AG09309 (cell line): Measurements from ENCODE around the gene LAMA2.

Experiments
- DNase-seq: peaks from one replicate; pipeline ENCODE4 v3.0.0-alpha.2; 2010; ENCODE audit warnings: low read depth
- H3K4me3 ChIP-seq: 2 replicates; pipeline ENCODE4 v1.5.1; 2011; ENCODE audit warnings: mild to moderate bottlenecking, low read depth, low read length, moderate library complexity; ENCODE audit not compliant: control insufficient read depth
- TF ChIP-seq, protein P1 (sequence below): IDR thresholded peaks from 2 replicates; pipeline ENCODE4 v1.5.1; 2011; ENCODE audit warnings: mild to moderate bottlenecking, low read depth, low read length, inconsistent platforms; ENCODE audit not compliant: insufficient read depth, control insufficient read depth; ENCODE audit errors: missing control alignments

Gene LAMA2

DNA sequence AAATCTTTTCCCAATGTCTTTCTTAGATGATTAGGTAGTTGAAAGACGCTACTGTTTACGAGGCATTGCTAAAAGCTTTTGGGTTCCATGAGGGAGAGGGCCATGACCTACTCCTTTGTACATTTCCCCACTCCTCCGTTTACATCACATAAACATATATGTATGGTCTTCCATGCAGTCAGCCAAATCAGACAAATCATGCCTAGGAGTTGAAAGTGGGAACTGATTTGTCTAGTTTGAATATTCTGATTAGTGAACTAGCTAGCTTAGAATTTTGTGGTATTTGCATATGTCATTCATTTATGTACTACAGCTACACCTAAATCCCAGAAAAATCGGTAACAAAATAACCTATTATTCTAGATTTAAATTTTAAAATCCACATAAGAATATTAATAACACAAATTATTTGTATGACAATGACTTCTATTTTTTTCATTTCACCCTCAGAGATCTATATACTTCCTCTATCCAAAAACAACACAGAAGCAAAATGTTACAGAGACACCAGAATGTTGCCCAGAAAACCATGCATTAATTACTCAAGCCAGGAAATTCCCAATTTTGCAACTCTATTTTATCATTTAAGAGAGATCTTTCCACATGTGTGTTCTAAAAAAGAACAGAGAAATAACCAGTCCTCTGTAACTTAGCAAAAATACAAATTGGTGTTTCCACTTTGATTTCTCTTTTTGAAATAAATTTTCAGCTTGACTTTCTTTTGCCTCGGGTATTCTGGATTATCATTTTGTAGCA, 231.9 kb downstream of the LAMA2 start:
- DNase-seq = no peak
- no peak overlapping the region for H3K4me3 ChIP-seq
- TF ChIP-seq, protein P1, sequence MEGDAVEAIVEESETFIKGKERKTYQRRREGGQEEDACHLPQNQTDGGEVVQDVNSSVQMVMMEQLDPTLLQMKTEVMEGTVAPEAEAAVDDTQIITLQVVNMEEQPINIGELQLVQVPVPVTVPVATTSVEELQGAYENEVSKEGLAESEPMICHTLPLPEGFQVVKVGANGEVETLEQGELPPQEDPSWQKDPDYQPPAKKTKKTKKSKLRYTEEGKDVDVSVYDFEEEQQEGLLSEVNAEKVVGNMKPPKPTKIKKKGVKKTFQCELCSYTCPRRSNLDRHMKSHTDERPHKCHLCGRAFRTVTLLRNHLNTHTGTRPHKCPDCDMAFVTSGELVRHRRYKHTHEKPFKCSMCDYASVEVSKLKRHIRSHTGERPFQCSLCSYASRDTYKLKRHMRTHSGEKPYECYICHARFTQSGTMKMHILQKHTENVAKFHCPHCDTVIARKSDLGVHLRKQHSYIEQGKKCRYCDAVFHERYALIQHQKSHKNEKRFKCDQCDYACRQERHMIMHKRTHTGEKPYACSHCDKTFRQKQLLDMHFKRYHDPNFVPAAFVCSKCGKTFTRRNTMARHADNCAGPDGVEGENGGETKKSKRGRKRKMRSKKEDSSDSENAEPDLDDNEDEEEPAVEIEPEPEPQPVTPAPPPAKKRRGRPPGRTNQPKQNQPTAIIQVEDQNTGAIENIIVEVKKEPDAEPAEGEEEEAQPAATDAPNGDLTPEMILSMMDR = no peak

DNA sequence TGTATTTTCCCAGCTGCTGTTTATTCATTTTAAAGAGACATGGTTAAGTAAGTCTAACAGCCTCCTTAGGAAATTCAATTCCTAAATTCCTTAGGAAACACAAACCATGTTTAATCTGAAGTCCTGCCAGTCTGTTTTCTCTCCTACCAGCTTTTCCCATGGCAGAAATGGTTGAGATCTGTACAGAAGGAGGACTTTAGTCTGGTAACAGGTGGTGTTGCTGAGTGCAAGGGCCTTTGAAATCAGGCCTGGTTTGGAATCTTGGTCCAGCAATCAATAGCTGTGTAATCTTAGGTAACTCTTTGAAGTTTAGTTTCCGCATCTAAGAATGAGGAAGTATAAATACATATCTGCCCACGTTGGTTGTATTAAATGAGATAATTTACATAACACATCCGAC, 232.5 kb downstream of the LAMA2 start:
- TF ChIP-seq, protein P1 = no peak
- no peak overlapping the region for H3K4me3 ChIP-seq
- no peak for DNase-seq

DNA sequence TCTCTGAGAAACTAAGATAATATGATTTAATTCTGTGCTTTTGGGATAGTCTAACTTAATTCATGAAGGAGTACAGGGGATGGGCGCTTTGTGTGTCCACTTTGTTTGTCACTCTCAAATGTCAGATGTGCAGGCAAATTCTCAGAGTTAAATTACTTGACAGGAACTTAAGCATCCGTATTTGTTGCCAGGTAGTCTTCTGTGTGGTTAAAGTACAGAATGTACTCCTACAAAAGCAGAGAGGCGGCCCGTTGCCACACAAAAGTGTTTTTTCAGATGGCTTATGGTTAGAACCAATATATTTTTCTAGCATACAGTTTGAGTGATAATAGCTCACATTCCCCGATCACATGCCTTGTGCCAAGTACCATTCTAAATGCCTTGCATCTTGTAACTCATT, 234.4 kb downstream of the LAMA2 start:
- TF ChIP-seq, protein P1 = no peak
- H3K4me3 ChIP-seq = no peak overlapping the region
- no peak for DNase-seq

DNA sequence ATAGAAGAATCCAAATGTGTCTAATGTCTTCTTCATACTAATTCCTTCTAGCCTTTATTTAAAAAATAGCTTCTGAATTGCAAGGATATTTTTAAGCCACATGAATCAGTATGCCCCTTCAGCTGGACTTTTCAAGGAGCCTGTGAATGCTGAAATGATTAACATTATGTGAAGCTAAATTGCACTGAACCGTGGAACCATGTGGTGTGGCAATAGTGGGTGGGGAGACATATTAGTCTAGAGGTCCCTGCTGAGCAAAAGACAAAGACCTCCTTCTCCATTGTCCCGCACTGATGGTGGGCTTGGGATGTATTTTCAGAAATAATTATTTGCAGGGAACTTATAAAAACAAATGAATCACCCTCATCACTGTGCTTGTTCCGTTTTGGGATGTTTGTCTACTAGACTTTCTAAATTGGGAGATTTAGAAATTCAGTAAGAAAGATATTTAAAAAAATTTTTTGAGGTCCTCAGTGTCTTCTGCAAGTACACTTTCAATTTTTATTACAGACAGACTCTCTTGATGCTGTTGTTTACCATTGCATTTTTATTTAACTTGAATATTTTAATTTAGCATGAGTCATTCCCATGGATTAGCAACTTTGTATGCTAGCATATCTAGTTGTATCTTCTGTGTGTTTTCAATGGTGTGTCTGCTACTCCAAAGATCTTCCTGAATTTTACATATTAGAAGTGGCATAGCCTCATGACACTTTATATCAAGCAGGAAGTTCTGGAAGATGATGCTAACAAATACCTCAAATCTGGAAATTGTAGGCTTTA, 238.1 kb downstream of the LAMA2 start:
- DNase-seq = no peak
- TF ChIP-seq, protein P1 = no peak

DNA sequence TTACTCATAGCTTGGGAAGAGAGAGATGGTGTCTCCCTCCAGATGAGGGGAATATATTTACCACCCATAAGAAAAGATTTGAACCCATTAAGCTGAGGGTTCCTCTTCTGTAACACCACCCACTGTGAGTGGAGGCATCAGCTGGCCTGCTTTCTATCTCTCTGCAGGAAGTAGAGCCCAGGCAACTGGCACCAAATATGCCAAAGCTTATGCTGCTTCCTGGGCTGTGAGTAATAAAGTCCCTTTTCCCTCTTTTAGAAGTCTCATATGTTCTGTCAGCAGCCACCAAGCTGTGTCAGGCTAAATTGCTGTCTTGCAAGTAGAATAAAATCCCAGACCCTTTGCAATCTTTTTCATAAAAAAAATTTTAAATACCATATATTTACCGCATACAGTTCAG, 241.4 kb downstream of the LAMA2 start:
- DNase-seq = no peak
- no peak overlapping the region for H3K4me3 ChIP-seq
- TF ChIP-seq, protein P1 = no peak

More for the DNA sequence above, 238.1 kb downstream of the LAMA2 start:
- no peak overlapping the region for H3K4me3 ChIP-seq

DNA sequence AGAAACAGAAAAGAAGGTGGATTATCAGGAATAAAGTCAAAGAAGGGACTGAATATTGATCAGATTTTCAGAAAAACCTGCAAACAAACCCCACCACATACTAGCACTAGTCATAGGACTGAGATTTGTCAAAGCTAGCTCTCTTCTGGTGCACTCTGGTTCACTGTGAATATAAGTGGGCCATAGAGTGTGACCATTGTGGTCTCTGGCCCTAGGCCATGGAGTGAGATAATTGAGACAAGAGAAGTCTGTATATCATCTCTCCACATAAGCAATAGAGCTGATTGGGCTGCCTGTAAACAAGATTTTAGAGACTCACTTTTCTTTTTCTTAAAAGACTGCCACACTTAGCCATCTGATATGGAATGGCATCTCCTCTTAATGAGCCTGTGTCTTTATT, 247.2 kb downstream of the LAMA2 start:
- no peak overlapping the region for H3K4me3 ChIP-seq
- no peak for DNase-seq
- TF ChIP-seq, protein P1 = no peak
